GM21737 (cell line): ENCODE data around the gene AADAT.
"Not testable (repeated sequence)": the region's sequence is repeated elsewhere in the genome, so short reads cannot be mapped to it uniquely, and the experiment has no call there.

Experiments
- ATAC-seq: cut with Tn5 transposase; IDR thresholded peaks from one replicate; pipeline ENCODE4 v1.9.1; 2021; ENCODE audit warnings: mild to moderate bottlenecking, moderate library complexity; ENCODE audit not compliant: unreplicated experiment

The AADAT gene

DNA sequence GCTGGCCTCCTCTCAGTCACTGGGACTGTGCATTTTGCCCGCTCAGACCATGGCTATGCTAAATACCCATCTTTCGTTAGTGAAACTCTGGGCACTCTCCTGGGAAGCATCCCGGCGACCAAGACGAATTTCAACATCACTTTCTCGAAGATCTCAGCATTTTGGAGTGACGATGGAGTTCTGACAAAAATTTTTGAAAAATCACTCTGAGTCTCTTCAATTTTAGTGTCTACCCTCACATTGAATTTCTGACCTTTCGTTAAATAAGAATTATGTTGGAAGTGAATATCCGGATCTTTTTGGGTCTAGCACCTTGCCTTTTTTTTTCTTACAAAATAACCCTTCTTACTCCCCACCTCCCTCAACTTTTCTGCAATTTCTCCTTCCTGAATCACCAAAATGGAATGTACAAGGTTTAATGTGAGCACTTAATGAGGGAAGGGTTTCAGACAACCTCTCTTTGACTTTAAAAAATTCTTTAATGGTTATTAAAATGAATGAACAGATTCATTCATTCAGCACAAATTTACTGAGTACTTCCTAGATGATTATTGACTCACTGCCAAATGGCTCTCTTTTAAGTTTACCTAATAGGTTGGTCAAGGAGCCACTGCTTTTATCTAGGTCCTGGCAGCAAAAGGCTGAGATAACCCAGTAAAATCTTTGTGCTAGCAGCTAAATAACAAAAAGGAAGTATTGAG lies 746 bp upstream of the AADAT start:
- ATAC-seq = no peak

DNA sequence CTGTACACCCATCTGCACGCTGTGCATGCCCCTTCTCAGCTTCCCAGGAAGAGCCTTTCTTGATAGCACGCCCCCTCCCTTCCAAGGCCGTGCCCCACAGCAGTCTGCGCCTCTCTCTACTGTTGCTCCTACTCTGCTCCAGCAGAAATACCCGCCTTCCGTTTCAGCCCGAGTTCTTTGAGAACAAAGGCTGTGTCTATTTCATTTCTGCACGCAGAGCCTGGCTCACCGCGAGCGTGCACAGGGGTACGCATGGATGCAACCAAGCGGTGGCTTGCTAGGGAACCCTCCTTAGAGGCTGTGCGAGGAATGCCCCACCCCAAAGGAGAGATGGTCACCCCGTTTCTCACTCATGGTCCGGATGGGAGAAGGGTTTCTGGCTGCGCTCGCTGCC lies 485 bp downstream of the AADAT start:
- peak; percentile 17 for ATAC-seq

DNA sequence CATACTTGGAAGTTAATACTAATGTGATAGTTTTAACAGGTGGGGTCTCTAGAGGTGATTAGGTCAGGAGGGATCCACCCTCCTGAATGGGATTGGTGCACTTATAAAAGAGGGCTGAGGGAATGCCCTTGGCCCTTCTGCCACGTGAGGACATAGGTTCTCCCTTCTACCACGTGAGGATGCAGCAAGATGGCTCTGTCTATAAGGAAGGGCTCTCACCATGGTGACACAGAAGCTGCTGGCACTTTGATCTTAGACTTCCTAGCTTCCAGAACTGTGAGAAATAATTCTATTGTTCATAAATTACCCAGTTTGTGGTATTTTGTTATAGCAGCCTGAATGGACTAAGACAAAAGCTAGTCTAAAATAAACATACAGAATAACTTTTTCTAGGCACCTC lies 1.0 kb downstream of the AADAT start:
- no peak for ATAC-seq

DNA sequence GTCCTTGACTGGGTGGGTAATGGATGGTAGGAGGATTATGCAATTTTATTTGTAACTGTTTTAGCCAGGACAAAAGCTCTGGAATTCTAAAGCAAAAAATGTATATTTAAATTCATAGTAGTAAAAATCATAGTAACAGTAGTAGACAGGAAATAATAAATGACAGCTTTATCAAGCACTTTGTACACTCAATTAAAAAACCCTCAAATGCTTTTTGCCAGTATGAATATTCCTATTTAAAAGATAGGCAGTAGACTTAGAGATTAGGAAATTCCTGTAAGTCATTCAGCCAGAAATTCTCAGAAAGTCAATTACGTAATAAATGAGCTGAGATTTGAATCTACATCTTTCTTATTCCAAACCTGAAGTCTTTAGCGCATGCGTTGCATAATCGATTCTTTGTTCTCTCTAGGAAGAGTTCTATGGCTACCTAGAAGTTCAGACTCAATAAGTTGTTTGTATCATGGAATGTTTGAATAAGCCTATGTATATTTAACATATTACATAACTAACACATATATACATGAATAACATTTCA lies 2.5 kb downstream of the AADAT start:
- ATAC-seq = no peak

DNA sequence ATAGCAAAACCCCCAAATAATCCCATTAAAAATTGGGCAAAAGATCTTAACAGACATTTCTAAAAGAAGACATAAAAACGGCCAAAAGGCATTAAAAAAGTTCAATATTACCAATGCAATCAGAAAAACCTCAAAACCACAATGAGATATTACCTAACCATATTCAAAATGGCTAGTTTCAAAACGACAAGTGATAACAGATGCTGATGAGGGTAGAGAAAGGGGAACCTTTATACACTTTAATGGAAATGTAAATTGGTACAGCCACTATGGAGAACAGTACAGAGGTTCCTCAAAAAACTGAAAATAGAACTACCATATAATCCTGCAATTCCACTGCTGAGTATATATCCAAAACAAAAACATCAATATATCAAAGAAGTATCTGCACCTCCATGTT lies 6.2 kb downstream of the AADAT start:
- ATAC-seq = no peak

DNA sequence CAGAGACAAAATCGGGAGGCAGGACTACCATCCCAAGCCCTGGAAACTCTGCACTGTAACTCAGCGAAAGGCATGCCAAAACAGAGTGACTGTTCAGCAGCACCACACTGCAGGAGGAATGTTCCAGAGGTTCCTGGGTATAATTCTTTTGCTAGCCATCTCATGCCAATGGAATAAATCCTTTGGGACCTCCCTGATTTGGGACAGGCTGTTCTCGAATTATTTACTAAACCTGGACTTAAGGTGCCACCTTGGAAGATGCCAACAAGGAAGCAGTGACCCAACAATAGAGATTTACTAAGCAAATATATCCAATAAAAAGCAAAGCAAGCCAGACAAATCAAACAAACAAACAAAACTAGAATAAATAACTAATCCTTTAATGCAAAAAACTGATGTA lies 9.3 kb downstream of the AADAT start:
- no peak for ATAC-seq

DNA sequence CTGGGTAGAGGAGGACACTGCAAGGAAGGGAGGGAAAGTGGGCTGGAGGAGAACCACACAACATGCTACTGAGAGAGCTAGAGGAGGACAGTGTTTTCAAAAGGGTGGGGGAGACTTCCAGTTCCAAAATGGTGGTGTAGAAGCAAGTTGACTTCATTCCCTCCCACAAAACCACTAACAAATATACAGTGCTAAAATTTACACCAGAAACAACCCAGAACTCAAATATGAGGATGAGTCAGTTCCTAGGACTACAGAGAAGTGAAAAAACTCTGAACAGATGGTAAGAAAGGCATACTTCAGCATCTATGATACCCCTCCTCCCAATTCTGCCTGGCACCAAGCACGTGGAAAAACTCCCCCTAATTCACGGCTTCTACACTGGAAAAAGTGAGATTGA lies 9.8 kb downstream of the AADAT start:
- ATAC-seq = no peak

DNA sequence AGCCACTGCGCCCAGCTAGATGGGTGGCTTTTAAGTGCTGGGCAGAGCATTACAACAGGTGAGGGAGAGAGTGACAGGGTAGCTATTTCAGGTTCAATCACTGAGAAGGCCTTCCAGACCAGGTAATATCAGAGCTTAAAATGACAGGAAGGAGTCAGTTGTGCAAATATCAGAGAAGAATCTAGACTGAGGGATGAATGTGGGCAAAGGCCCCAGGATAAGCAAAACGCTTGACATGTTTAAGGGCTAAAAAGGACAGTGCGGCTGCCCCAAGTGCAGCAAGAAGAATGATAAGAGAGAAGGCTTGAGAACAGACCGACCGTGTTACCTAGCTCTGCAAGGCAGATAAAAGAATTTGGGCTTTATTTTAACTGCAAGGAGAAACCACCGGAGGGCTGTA lies 18.6 kb downstream of the AADAT start:
- ATAC-seq = no peak

DNA sequence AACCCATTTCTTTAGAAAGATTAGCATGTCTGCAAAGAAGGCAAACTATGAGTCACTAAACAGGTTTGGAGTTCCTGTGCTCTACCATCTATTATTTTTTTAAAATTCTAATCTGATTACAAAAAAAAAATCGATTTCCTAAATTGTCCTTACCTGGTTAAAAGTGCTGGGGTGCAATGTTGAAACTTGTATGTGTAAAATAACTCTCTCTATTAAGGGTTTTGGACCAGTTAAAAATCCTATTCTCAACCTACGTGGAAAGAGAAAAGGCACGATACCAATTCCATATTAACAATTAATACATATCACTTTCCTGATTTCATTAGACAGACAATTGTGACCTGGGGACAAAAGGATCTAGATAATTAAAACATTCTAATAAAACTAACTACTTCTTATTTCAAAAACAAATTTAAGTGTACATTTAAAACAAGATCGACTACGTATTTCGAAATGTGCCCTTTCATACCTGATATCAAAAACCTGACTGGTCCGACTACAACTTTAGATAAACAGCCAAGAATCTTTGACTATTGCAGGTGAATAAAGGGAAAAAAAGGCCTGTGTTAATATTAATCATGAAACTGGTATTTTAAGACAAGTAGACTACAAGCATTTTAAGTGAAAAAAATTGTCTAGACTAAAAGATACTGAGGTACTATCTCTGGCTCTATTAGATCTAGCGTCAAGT lies 21.2 kb downstream of the AADAT start:
- ATAC-seq = no peak

DNA sequence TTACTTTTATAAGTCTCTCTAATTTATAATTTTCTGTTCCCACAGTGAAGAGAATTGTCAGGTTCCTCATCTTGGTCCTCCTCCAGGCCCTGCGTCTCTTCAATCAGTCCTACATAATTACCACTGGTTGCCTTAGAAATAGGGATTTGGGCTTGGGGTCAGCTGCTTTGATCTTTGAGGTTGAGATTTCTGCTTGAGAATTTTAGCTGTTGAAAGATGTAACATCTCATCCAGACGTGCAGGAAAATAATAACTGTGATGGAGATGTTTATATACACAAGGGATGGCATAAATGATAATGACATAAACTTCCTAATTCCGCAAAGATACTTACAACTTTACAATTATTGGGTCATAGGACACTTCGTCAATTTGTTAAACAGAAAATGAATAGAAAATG lies 30.3 kb downstream of the AADAT start:
- no peak for ATAC-seq

DNA sequence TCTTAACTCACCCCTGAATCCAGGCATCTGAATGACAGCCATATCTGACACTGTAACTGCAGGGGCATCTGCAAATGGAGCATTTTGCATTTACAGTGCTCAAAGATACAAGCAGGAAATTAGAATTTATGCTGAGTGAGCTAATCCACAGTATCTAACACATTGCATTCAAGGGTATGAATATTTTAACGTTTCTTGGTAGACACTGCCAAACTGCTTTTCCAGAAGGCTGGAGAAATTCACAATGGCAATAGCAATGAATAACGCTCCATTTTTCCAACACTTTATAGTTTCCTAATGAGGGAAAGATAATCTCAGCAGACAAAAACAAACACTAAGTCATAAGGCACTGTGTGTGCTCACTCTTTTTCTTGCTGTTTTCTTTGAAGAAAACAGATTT lies 30.9 kb downstream of the AADAT start:
- ATAC-seq = no peak

DNA sequence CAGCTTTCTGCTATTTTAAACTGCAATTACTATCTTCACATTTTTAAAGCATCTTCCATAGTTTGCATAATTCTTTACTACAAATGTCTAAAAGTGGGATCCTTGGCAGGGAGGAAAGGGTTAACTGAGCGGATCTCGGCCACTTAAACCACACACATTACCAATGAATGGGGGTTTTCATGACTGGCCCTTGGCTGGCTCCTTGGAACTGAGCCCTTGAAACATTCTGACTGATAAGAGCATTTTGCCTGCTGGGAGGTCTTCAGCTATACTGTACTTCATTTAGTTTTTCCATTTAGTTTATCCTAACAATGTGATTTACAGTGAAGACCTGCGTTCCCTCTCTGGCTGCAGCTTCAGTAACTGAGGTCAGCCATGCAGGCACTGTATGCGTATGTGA lies 31.9 kb downstream of the AADAT start:
- no peak for ATAC-seq

DNA sequence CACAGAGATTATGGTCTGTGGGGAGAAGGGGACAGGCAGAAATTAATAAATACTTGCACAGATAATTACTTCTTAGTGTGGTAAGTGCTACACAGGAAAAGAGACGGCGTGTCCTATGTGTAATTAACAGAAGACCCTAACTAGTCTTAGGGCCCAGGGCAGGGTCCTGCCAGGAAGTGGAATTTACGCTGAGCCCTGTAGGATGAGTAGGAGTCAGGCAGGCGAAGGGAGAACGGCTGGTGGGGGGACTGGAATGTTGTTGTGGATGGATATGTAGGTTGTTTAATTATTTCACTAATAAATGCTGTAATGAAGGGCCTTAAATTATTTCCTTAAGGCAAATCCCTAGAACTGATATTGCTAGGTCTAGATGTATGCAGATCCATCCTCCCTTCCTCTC lies 36.8 kb downstream of the AADAT start:
- ATAC-seq = no peak

DNA sequence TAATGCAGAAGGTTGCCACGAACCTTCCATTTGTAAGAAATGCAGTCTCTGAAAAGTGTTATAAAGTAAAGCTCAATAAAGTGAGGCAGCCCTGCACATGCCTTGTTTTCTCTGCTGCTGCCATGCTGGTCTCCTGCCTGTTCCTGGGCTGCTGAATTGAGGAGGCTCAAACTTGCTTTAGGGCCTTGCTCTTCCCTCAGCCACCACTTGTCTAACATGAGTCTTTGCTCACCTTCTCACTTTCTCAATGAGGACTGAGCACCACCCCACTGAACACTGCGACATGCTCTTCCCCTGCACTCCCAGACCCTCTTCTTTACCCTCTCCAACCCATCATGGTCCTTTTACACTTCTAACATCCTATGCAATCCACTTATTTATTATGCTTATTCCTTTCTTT lies 38.4 kb downstream of the AADAT start:
- no peak for ATAC-seq

DNA sequence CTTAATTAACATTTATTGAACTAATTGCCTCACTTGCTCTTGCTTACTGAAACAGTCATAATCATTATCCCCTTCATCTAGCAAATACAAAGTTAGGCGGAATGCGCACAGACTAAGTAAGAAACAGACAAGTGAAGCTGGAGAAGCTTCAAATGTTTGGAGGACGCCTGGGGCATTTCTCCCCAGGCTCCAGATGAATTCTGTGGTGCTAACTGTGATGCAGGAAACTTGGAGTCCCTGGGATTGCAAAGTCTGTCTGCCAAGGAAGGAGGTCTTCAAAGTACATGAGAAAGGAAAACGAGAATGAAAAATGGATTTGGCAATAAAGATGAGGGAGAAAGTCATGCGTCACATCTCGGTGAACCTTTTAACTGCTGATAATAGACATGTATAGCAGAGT lies 40.0 kb downstream of the AADAT start:
- ATAC-seq = no peak

DNA sequence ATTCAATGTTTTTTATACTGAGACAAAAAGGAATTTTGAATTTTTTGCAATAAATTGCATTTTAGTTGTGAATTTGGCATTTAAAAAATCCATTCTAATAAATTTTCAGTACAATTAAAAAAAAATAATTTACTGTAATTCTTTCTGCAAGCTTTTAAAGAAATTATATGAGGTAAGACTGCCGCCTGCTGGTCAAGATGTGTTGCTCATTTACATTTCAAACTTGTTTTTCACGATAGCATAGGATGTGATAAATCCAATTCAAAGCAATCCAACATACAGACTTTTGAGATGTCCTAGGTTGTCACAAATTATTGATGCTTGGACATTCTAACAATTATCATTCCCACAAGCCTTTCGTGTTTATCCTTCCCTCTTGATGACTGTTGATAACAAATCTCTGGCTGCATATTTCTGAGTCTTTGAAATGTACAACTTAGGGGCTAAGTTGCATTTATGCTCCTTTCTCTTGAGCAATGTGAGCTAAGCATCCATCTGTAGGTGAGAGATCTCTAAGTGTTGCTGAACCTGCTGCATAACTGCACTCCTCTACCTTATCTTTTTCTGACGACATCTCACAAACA lies 41.9 kb downstream of the AADAT start:
- ATAC-seq = no peak

DNA sequence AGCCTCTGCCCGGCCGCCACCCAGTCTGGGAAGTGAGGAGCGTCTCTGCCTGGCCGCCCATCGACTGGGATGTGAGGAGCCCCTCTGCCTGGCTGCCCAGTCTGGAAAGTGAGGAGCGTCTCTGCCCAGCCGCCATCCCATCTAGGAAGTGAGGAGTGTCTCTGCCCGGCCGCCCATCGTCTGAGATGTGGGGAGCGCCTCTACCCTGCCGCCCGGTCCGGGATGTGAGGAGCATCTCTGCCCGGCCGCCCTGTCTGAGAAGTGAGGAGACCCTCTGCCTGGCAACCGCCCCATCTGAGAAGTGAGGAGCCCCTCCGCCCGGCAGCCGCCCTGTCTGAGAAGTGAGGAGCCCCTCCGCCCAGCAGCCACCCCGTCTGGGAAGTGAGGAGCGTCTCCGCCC lies 43.6 kb downstream of the AADAT start:
- ATAC-seq = not testable (repeated sequence)

DNA sequence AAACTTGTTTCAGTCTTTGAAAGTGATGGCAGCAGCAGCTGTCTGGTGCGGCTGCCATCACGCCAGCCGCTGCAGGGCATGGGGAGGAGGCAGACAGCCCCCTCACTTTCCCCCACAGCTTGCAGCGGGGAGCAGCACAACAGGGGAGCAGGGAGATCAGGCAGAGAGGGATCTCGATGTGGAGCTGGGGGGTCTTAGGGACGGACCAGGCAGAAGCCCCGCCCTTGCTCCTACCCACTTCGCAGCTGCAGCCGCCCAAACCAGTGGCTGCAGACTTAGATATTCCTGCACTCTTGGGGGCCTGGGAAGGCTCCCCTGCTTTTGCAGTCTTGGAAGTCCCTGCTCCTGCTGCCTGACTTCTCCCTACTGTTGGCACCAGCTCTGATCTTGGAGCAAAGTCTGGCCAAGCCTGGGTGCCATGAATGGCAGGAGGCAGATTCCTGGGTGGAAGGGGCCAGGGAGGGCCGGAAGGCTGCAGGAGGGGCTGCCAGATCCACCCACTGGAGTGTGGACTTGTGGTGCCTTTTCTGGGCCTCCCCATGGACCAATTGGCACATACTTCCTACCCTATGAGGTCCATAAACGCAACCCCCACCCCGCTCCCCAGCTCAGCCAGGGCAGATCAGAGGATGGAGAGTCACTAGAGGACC lies 49.6 kb downstream of the AADAT start:
- no peak for ATAC-seq

DNA sequence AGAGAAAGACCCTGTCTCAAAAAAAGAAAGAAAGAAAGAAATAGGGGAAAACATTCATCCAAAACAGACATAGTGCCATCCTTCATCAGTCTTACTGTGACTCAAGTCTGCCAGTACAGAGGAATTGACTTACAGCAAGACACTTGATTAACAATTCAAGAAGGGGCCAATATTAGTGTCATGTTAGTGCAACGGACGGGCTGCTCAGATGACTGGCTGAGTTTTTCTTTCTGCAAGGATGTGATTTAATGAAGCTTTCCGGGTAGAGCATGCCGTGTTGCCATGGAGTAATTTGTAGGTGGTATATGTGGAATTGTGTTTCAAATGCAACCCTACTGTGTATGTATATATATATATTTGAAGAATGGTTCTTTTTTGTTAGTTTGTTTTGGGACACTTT lies 51.0 kb downstream of the AADAT start:
- no peak for ATAC-seq

DNA sequence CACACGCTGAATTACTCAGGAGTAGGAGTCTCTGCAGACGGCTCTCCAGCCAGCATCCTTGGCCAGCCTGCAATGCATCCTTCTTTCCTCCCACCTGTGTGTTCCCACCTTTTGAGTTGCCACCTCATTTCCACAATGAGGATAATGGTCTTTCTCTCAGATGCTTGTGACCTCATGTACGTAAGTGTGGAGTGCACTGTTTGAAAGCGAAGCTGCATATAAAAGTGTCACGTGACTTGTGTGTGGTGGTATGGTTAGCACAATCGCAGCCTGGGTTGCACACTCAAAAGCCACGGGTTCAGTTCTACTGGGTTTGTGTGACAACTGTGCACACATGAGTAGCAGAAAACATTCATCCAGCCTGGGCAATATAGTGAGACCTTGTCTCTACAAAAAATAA lies 51.5 kb downstream of the AADAT start:
- no peak for ATAC-seq

DNA sequence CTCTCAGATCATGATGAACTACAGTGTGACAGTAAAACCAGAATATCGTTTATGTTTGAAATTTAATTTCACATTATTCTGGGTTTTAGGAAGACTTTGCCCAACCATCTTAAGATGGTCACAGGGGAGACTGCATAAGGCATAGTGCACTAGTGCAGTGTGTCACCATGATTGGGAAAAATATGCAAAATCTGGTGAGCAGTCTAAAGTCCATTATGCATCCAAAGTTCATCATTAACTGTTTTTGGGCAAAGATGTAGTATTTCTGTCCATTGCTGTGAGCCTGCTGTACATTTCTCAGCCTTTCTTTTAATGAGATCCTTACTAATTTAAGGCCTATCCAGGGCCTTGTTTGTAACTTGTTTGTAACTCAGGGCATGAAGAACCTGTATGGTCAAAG lies 52.3 kb downstream of the AADAT start:
- no peak for ATAC-seq

DNA sequence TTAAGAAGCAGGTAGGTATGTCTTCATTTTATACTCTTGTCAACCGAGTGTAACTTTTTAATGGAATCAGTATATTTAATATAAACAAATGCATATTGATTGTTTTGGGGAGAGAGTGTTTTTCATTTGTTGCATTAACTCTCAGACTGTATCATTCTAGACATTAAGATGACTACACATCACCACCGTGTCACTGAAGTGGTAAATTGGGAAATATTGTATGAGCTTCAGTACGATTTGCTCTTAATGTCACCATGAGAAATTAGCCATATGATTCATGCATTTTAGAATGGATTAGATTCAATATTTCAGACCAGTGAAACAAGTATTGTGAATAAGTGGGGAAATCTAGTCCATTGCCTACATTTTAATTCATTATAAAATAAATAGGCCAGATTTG lies 53.9 kb downstream of the AADAT start:
- no peak for ATAC-seq
